GM23248 (cell line): ENCODE measurements around the gene APOC3. TPM values are rescaled to one million over a fixed set of nuclear protein-coding genes. Genes with fewer than 3 reads are reported as not detected.

Experiments used
- DNase-seq: peaks from one replicate; pipeline ENCODE4 v3.0.0-alpha.2; 2015
- H2AFZ ChIP-seq: fragments of 200-600 bp; sonication (generic); 2 replicates; pipeline ENCODE4 v1.6.1; 2016; ENCODE audit warnings: antibody characterized with exemption
- H3F3A ChIP-seq: fragments of 200-600 bp; sonication (generic); 2 replicates; pipeline ENCODE4 v1.6.1; 2016; ENCODE audit warnings: mild to moderate bottlenecking, antibody characterized with exemption, mixed run types; ENCODE audit not compliant: insufficient read depth
- H3K27ac ChIP-seq: fragments of 200-600 bp; sonication (generic); 2 replicates; pipeline ENCODE4 v1.5.1; 2016; ENCODE audit warnings: mild to moderate bottlenecking
- H3K27me3 ChIP-seq: fragments of 200-600 bp; sonication (generic); replicated peaks from 2 replicates; pipeline ENCODE4 v1.6.1; 2016; ENCODE audit warnings: mild to moderate bottlenecking; ENCODE audit not compliant: insufficient read depth
- H3K36me3 ChIP-seq: fragments of 200-600 bp; sonication (generic); 2 replicates; pipeline ENCODE4 v1.6.1; 2016; ENCODE audit warnings: low read depth, mild to moderate bottlenecking
- H3K4me1 ChIP-seq: fragments of 200-600 bp; sonication (generic); 2 replicates; pipeline ENCODE4 v1.6.1; 2016; ENCODE audit warnings: mild to moderate bottlenecking; ENCODE audit not compliant: insufficient read depth
- H3K4me2 ChIP-seq: fragments of 200-600 bp; sonication (generic); one replicate; pipeline ENCODE4 v1.6.1; 2016; ENCODE audit warnings: mild to moderate bottlenecking; ENCODE audit not compliant: unreplicated experiment
- H3K4me3 ChIP-seq: fragments of 200-600 bp; sonication (generic); 2 replicates; pipeline ENCODE4 v1.5.1; 2016; ENCODE audit warnings: mild to moderate bottlenecking
- H3K79me2 ChIP-seq: fragments of 200-600 bp; sonication (generic); 2 replicates; pipeline ENCODE4 v1.6.1; 2016; ENCODE audit warnings: mild to moderate bottlenecking; ENCODE audit not compliant: insufficient read depth
- H3K9ac ChIP-seq: fragments of 200-600 bp; sonication (generic); 2 replicates; pipeline ENCODE4 v1.6.1; 2016; ENCODE audit warnings: mild to moderate bottlenecking
- H3K9me2 ChIP-seq: fragments of 200-600 bp; sonication (generic); 2 replicates; pipeline ENCODE4 v1.6.1; 2016; ENCODE audit warnings: mixed run types, mild to moderate bottlenecking, moderate library complexity; ENCODE audit not compliant: insufficient read depth
- H3K9me3 ChIP-seq: fragments of 200-600 bp; sonication (generic); one replicate; pipeline ENCODE4 v1.6.1; 2017; ENCODE audit warnings: low read depth
- H4K20me1 ChIP-seq: fragments of 200-600 bp; sonication (generic); 2 replicates; pipeline ENCODE4 v1.6.0; 2016; ENCODE audit not compliant: insufficient read depth
- EZH2 ChIP-seq: fragments of 200-600 bp; sonication (generic); IDR thresholded peaks from 2 replicates; pipeline ENCODE4 v1.6.1; 2018; ENCODE audit warnings: antibody characterized with exemption, mild to moderate bottlenecking; ENCODE audit not compliant: insufficient read depth, poor library complexity, severe bottlenecking
- EZH2phosphoT487 ChIP-seq: fragments of 200-600 bp; sonication (generic); IDR thresholded peaks from 2 replicates; pipeline ENCODE4 v1.6.1; 2018; ENCODE audit warnings: antibody characterized with exemption, moderate library complexity, mild to moderate bottlenecking, low read depth; ENCODE audit not compliant: insufficient read depth
- WGBS, 2 experiments: methylation state at CpG; one replicate each; pipeline ENCODE4 v1.1.6; 2015 to 2017; ENCODE audit warnings: low lambda C conversion rate in 2 of 2, low coverage in 1 of 2; ENCODE audit errors: missing lambda C conversion rate in 2 of 2; 5-methylcytosine and 5-hydroxymethylcytosine counted together
- in situ Hi-C: fragments of 300-500 bp; cut with MboI; formaldehyde crosslinking; loops from 2 replicates; pipeline ENCODE4 v1.15.0; 2020
- polyA plus RNA-seq: library from polyadenylated mRNA; unstranded; fragments of >200 nt; fragmentation: Nextera tagmentation; extraction: Ambion mirVana; gene quantifications from 2 replicates; pipeline ENCODE4 v1.2.1, GENCODE V29; 2016
- total RNA-seq: library from RNA; depleted of rRNA; stranded (reverse); fragments of >200 nt; shearing (Covaris generic); gene quantifications from 2 replicates; pipeline ENCODE4 v1.2.3, GENCODE V29; 2014

Gene APOC3
- total and polyA plus RNA-seq, 2 experiments from 2014 or later, result not detected

DNA sequence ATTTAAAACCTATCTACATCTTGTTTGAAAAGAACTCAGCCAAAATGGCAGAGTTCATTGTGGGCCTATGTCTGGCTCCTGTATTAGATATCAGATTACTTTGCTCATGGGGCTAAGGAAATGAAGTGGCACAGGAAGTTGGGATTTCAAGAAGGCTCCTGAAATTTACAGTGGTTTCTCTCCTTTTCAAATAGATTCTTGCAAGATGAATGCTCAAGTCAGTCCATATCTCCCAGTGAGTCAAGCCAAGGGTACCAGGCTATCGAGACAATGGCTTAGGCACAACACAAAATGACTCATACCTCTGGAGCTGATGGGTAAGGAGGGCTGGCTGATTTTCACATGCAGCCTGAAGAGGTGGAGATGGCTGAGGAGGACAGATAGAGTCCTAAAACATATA lies 31.8 kb downstream of the APOC3 start:
- H2AFZ ChIP-seq, result no peak overlapping the region
- in situ Hi-C loops, result no loop called here
- no peaks in the 10 kb centered on the region for H3K9me2 ChIP-seq
- H3K4me2 ChIP-seq, result peak overlapping the region; percentile 50
- no peaks in the 10 kb centered on the region for H4K20me1 ChIP-seq
- 0 to 25% methylated on average over 1 of the region's 1 CpG for WGBS, 2 experiments
- no peak overlapping the region for H3K9ac ChIP-seq
- DNase-seq, result peak; percentile 80
- H3K9me3 ChIP-seq, result no peaks in the 10 kb centered on the region
- H3K27ac ChIP-seq, result peak overlapping the region; percentile 58
- peaks cover 73% of the 10 kb centered on the region for H3K4me1 ChIP-seq
- H3K4me3 ChIP-seq, result no peak overlapping the region
- H3K27me3 ChIP-seq, result no peaks in the 10 kb centered on the region
- no peak for TF ChIP-seq EZH2
- TF ChIP-seq EZH2phosphoT487, result no peak
- no peaks in the 10 kb centered on the region for H3K79me2 ChIP-seq
- peaks cover 62% of the 10 kb centered on the region for H3F3A ChIP-seq
- H3K36me3 ChIP-seq, result no peaks in the 10 kb centered on the region; the same call in 1 of the 2 replicates

DNA sequence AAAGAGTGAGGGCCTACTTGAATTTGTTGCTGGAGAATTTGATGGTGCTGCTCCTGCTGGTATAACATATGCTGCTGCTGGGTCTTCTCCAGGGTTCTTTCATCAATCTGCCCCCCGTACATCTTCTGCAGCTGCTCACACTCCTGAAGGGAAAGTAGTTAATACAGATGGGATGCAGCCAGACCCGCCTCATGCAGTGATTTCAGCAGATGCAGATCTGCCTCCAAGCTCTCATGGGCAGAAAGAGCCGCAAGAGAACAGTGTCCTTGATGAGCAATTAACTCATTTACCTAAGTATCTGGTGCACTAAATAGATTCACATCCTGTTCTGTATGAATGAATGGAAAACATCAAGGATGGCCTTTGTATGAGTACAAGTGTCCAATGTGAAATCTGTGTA lies 32.5 kb downstream of the APOC3 start:
- H3K4me2 ChIP-seq, result peak overlapping the region; percentile 50
- peaks cover 73% of the 10 kb centered on the region for H3K4me1 ChIP-seq
- no peaks in the 10 kb centered on the region for H3K79me2 ChIP-seq
- H4K20me1 ChIP-seq, result no peaks in the 10 kb centered on the region
- no peaks in the 10 kb centered on the region for H3K9me2 ChIP-seq
- TF ChIP-seq EZH2phosphoT487, result no peak
- TF ChIP-seq EZH2, result no peak
- 58 to 64% methylated on average over 3 of the region's 3 CpGs for WGBS, 2 experiments
- H3K9me3 ChIP-seq, result no peaks in the 10 kb centered on the region
- H3K27me3 ChIP-seq, result no peaks in the 10 kb centered on the region
- no peak overlapping the region for H2AFZ ChIP-seq
- H3F3A ChIP-seq, result peaks cover 65% of the 10 kb centered on the region
- peak overlapping the region; percentile 58 for H3K27ac ChIP-seq
- no peak overlapping the region for H3K9ac ChIP-seq
- no peaks in the 10 kb centered on the region; the same call in 1 of the 2 replicates for H3K36me3 ChIP-seq
- H3K4me3 ChIP-seq, result no peak overlapping the region
- in situ Hi-C loops, result no loop called here
- no peak for DNase-seq

DNA sequence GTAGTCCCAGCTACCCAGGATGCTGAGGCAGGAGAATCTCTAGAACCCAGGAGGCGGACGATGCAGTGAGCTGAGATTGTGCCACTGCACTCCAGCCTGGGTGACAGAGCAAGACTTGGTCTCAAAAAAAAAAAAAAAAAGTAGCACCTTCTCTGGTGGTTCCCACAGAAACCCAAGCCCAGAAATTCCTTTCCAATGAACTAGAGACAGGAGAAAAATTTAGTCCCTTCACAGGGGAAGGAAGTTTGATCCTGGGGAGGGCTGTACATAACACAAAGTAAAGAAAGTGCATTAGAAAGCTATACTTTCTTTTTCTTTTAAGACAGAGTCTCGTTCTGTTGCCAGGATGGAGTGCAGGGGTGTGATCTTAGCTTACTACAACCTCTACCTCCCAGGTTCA lies 33.2 kb downstream of the APOC3 start:
- H3F3A ChIP-seq, result peaks cover 67% of the 10 kb centered on the region
- TF ChIP-seq EZH2 (no peak), EZH2phosphoT487 (no peak)
- H3K9ac ChIP-seq, result no peak overlapping the region
- H3K79me2 ChIP-seq, result no peaks in the 10 kb centered on the region
- H2AFZ ChIP-seq, result no peak overlapping the region
- peak overlapping the region; percentile 58 for H3K27ac ChIP-seq
- no peaks in the 10 kb centered on the region for H3K9me2 ChIP-seq
- H3K4me1 ChIP-seq, result peaks cover 73% of the 10 kb centered on the region
- no peaks in the 10 kb centered on the region for H3K9me3 ChIP-seq
- no peaks in the 10 kb centered on the region for H3K27me3 ChIP-seq
- peak overlapping the region; percentile 9 for H3K4me2 ChIP-seq
- 93% methylated on average over 3 of the region's 3 CpGs for WGBS, 2 experiments
- in situ Hi-C loops, result no loop called here
- no peaks in the 10 kb centered on the region; the same call in 1 of the 2 replicates for H3K36me3 ChIP-seq
- no peaks in the 10 kb centered on the region for H4K20me1 ChIP-seq
- H3K4me3 ChIP-seq, result no peak overlapping the region
- peak; percentile 61 for DNase-seq

DNA sequence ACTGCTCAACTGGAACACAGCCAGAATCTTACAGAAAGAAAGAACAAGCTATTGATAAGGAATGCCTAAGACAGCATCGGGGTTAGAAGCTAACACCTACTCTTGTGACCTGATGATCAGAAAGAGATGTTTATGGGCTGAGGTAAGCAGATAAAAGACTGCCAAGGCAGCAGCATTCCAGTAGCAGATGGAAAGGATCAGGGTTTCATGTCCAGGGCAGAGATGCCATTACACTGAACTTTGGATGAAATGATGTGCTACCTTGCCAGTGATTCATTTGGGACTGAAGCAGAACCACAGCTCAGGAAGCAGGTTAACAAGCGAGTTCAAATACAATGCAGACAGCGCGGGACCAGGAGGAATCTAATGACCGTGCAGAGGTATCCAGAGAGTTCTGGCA lies 34.8 kb downstream of the APOC3 start:
- Histone ChIP-seq H3K36me3 (no peaks in the 10 kb centered on the region; the same call in 1 of the 2 replicates), H3K4me3 (no peak overlapping the region), H3K27ac (peak overlapping the region; percentile 81), H3K9me2 (no peaks in the 10 kb centered on the region), H2AFZ (no peak overlapping the region), H3F3A (peaks cover 67% of the 10 kb centered on the region), H3K27me3 (no peaks in the 10 kb centered on the region), H3K79me2 (no peaks in the 10 kb centered on the region), H4K20me1 (no peaks in the 10 kb centered on the region), H3K9me3 (no peaks in the 10 kb centered on the region), H3K4me2 (peak overlapping the region; percentile 18), H3K9ac (no peak overlapping the region), H3K4me1 (peaks cover 74% of the 10 kb centered on the region)
- peak; percentile 42 for DNase-seq
- TF ChIP-seq EZH2, result no peak
- no peak for TF ChIP-seq EZH2phosphoT487
- in situ Hi-C loops, result no loop called here
- WGBS, 2 experiments, result 76 to 80% methylated on average over 5 of the region's 5 CpGs

DNA sequence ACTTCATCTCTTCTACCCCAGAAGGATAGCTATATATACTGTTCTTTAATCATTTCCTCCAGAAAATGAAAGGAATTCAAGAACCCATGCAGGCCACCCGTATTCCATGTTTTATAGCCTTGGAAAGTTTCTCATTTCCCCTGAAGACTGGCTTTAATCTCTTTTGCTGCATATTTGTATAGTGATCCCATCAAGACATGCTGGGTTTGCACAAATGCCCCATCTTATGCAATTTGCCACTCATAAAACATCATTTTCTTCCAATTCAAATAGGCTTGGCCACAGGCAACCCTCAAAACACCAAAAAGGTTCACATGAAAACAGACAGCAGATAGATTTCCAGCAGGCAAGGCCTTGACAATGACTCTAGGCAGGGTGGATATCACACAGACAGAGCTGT lies 36.0 kb downstream of the APOC3 start:
- H3K36me3 ChIP-seq, result no peaks in the 10 kb centered on the region; the same call in 1 of the 2 replicates
- no peaks in the 10 kb centered on the region for H3K9me2 ChIP-seq
- no peaks in the 10 kb centered on the region for H3K9me3 ChIP-seq
- H3K9ac ChIP-seq, result peak overlapping the region; percentile 25; the same call in 1 of the 2 replicates
- peak; percentile 70 for DNase-seq
- no peaks in the 10 kb centered on the region for H3K79me2 ChIP-seq
- WGBS, 2 experiments, result 4 to 13% methylated on average over 1 of the region's 1 CpG
- H3K27ac ChIP-seq, result peak overlapping the region; percentile 81
- peak overlapping the region; percentile 29 for H3K4me2 ChIP-seq
- no peak for TF ChIP-seq EZH2
- no peak for TF ChIP-seq EZH2phosphoT487
- no peak overlapping the region for H3K4me3 ChIP-seq
- H3F3A ChIP-seq, result peaks cover 65% of the 10 kb centered on the region
- no peaks in the 10 kb centered on the region for H4K20me1 ChIP-seq
- in situ Hi-C loops, result no loop called here
- no peaks in the 10 kb centered on the region for H3K27me3 ChIP-seq
- H3K4me1 ChIP-seq, result peaks cover 78% of the 10 kb centered on the region
- no peak overlapping the region for H2AFZ ChIP-seq
